ENCODE measurements around the gene AP1M1. TPM values are rescaled to one million over a fixed set of nuclear protein-coding genes. Genes with fewer than 3 reads are reported as not detected.
A peak's percentile ranks its signal among the peaks of the same experiment; 100 is the strongest.

The AP1M1 gene
- total RNA-seq, 3 donors from 2014 or later = 43.3 to 123 (median 75.7) TPM

DNA sequence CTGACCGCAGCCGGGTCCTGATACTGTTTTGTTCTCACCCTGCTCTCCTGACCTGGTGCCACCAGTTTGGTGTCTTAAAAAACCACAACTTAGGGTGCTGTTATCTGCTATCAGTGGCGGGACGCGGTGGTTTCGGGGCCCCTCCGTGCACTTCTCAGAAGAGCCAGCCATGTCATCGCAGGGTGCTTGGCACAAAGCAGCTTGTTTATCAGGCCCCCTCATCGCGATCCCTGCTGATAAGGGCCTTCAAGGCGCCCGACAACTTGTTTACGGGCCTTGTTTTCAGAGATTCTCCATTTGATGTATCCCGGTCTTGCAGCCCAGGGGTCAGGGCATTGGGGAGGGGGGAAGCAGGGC, 68.9 kb downstream of the AP1M1 start:
- DNase-seq (ENCODE audit: low spot score in 2 of 2) = no peak
- intact Hi-C loops (cut with DNase I; ENCODE audit: low total_unique reads) = no loop called here
- Histone ChIP-seq H3K27ac (no peak overlapping the region), H3K4me1 (no peaks in the 10 kb centered on the region), H3K36me3 (no peaks in the 10 kb centered on the region), H3K27me3 (no peaks in the 10 kb centered on the region), H3K9me3 (no peaks in the 10 kb centered on the region), H3K4me3 (no peak overlapping the region)
- TF ChIP-seq POLR2A (IDR thresholded peaks at IDR 0.05) = no peak
- TF ChIP-seq, protein P1, sequence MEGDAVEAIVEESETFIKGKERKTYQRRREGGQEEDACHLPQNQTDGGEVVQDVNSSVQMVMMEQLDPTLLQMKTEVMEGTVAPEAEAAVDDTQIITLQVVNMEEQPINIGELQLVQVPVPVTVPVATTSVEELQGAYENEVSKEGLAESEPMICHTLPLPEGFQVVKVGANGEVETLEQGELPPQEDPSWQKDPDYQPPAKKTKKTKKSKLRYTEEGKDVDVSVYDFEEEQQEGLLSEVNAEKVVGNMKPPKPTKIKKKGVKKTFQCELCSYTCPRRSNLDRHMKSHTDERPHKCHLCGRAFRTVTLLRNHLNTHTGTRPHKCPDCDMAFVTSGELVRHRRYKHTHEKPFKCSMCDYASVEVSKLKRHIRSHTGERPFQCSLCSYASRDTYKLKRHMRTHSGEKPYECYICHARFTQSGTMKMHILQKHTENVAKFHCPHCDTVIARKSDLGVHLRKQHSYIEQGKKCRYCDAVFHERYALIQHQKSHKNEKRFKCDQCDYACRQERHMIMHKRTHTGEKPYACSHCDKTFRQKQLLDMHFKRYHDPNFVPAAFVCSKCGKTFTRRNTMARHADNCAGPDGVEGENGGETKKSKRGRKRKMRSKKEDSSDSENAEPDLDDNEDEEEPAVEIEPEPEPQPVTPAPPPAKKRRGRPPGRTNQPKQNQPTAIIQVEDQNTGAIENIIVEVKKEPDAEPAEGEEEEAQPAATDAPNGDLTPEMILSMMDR (IDR thresholded peaks at IDR 0.05) = no peak
- no peak for TF ChIP-seq POLR2AphosphoS5 (IDR thresholded peaks at IDR 0.05)

DNA sequence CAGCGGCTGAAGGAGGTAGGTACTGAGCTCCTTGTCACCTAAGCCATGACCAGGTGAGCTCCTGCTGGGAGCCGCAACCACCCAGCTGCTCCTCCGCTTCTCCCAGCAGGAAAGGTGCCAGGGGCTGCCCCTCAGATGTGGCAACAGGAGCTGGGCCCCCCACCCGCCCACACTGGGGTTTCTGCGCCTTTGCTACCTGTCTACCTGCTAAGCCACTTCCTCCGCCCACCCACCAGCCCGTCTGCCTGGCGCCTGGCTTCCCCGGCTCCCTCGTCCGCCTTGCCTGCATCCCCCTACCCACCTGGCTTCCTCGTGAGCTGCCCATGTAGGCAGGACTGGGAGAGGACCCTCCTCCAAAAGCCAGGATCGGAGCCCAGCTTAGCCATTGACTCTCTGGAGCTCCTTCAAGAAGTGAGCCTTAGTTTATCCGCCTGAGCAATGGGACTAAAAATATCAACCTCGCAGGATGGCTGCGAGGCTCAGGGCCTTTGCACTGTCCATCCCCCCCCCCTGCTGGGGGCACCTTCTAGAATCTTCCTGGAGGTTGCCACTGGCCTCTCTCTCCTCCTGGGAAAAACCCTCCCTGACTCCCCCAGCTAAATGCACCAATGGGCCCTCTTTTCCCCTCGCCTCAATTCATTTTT, 71.1 kb downstream of the AP1M1 start:
- intact Hi-C loops (cut with DNase I; ENCODE audit: low total_unique reads) = no loop called here
- H3K27me3 ChIP-seq = no peaks in the 10 kb centered on the region
- no peak for TF ChIP-seq POLR2A (IDR thresholded peaks at IDR 0.05)
- TF ChIP-seq, protein P1 (IDR thresholded peaks at IDR 0.05) = no peak
- no peak for TF ChIP-seq POLR2AphosphoS5 (IDR thresholded peaks at IDR 0.05)
- no peak overlapping the region for H3K27ac ChIP-seq
- no peak for DNase-seq (ENCODE audit: low spot score in 2 of 2)
- H3K4me3 ChIP-seq = no peak overlapping the region
- H3K4me1 ChIP-seq = no peaks in the 10 kb centered on the region
- no peaks in the 10 kb centered on the region for H3K36me3 ChIP-seq
- no peaks in the 10 kb centered on the region for H3K9me3 ChIP-seq

DNA sequence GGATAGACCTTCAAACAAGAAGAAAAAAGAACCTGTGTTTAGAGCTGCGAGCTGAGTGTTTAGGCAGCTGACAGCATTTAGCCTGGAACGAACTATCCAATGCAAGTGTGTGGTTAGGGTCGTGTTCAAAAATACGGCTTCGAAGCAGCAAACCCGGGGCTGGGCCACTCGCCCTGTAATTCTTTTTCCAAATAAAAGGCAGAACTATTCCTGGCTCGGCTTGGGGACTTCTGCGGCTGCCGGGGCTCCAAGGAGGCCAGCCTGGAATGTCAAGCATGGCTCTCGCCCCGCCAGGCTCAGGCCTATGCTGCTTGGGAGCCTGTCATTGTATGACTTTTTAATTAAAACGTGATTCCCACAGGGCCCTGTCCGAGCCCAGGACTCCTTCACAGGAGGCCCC, 75.2 kb downstream of the AP1M1 start:
- intact Hi-C loops (cut with DNase I; ENCODE audit: low total_unique reads) = no loop called here
- Histone ChIP-seq H3K9me3 (no peaks in the 10 kb centered on the region), H3K36me3 (no peaks in the 10 kb centered on the region), H3K27ac (peak overlapping the region; percentile 54 to 80), H3K27me3 (no peaks in the 10 kb centered on the region), H3K4me1 (no peaks in the 10 kb centered on the region), H3K4me3 (no peak overlapping the region)
- TF ChIP-seq POLR2A (IDR thresholded peaks at IDR 0.05) (no peak), POLR2AphosphoS5 (IDR thresholded peaks at IDR 0.05) (no peak)
- TF ChIP-seq, protein P1 (IDR thresholded peaks at IDR 0.05) = no peak
- peak in 1 of 2 donors; percentile 43 for DNase-seq (ENCODE audit: low spot score in 2 of 2)

DNA sequence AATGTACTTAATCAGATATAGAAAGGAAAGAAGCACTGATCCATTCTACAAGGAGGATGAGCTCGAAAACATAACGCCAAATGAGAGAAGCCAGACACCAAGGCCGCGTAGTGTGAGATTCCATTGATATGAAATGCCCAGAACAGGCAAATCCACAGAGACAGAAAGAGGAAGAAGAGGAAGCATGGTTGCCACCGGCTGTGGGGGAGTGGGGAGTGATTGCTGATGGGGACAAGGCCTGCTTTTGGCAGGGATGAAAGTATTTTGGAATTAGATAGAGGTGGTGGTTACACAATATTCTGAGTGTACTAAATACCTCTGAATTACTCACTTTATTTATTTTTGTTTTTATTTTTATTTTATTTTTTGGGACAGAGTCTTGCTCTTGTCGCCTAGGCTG, 76.7 kb downstream of the AP1M1 start:
- peak overlapping the region in 1 of 2 donors; percentile 25 for H3K27ac ChIP-seq
- H3K27me3 ChIP-seq = no peaks in the 10 kb centered on the region
- TF ChIP-seq, protein P1 (IDR thresholded peaks at IDR 0.05) = no peak
- no peak for TF ChIP-seq POLR2A (IDR thresholded peaks at IDR 0.05)
- TF ChIP-seq POLR2AphosphoS5 (IDR thresholded peaks at IDR 0.05) = peak in 1 of 3 donors; percentile 20
- no peaks in the 10 kb centered on the region for H3K36me3 ChIP-seq
- no peak overlapping the region for H3K4me3 ChIP-seq
- H3K4me1 ChIP-seq = no peaks in the 10 kb centered on the region
- DNase-seq (ENCODE audit: low spot score in 2 of 2) = no peak
- H3K9me3 ChIP-seq = no peaks in the 10 kb centered on the region
- intact Hi-C loops (cut with DNase I; ENCODE audit: low total_unique reads) = no loop called here

DNA sequence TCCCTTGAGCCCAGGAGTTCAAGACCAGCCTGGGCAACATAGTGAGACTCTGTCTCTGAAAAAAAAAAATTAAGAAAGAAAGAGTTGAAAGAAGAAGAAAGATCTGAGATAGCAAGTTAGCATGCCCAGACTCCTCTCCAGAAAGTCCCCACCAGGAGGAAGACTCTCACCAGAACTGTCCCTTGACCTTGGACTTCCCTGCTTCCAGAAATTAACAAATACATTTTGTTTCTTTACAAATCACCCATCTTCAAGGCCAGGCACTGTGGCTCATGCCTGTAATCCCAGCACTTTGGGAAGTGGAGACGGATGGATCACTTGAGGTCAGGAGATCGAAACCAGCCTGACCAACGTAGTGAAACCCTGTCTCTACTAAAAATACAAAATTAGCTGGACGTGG, 82.6 kb downstream of the AP1M1 start:
- no peaks in the 10 kb centered on the region for H3K9me3 ChIP-seq
- H3K27ac ChIP-seq = no peak overlapping the region
- no peaks in the 10 kb centered on the region for H3K36me3 ChIP-seq
- H3K4me1 ChIP-seq = peaks cover 4 to 5% of the 10 kb centered on the region in 2 donors
- H3K4me3 ChIP-seq = no peak overlapping the region
- TF ChIP-seq POLR2A (IDR thresholded peaks at IDR 0.05) = no peak
- TF ChIP-seq, protein P1 (IDR thresholded peaks at IDR 0.05) = no peak
- TF ChIP-seq POLR2AphosphoS5 (IDR thresholded peaks at IDR 0.05) = no peak
- intact Hi-C loops (cut with DNase I; ENCODE audit: low total_unique reads) = no loop called here
- no peak for DNase-seq (ENCODE audit: low spot score in 2 of 2)
- no peaks in the 10 kb centered on the region for H3K27me3 ChIP-seq
